Activated CD4-positive, CD25-positive, alpha-beta regulatory T cell treated with anti-CD3 and anti-CD28 coated beads, Interleukin-2, amount 50 U/mL, for 72 hours (primary cell): ENCODE results near the gene MYH6.

Experiments
- DNase-seq: peaks from one replicate; pipeline ENCODE4 v3.0.0; 2021

Gene MYH6

DNA sequence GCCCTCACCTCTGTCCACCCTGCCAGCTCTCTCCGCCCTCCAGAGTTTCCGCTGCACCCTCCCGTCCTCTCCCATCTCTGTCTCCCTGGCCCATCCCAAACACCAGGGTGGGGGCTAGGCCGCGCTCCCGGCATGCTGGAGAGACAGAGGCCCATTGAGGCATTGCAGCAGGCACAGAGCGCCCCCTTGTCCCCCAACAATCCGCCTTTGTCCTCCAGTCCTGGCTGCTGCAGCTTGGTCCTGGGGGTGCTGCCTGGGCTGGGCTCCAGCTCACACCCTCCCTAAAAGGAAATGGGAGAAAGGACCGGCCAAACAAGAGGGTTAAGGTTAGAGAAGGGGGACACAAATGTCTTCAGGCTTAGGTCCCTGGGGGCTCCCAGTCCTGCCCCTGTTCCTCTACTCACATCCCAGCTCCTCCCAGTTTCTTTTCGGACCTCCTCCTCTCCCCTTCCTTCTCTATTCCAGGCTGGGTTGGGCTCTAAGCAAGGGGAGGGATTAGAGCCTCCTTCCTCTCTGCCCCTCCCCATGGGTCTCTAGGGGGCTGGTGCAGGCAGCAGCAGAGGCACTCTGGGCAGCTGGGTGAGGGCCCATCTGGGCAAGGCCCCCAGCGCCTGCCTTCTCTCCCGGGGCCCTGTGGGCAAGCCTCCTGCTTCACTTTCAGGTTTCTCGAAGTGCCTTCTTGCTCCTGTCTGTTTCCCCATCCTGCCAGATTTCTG lies 31.4 kb downstream of the MYH6 start, which contains the start of gene CMTM5:
Gene CMTM5, plus strand, starts transcription at position 565 of the 716 bp plus-strand sequence. CDS start 206 bp downstream, outside the sequence.
- DNase-seq: no peak

DNA sequence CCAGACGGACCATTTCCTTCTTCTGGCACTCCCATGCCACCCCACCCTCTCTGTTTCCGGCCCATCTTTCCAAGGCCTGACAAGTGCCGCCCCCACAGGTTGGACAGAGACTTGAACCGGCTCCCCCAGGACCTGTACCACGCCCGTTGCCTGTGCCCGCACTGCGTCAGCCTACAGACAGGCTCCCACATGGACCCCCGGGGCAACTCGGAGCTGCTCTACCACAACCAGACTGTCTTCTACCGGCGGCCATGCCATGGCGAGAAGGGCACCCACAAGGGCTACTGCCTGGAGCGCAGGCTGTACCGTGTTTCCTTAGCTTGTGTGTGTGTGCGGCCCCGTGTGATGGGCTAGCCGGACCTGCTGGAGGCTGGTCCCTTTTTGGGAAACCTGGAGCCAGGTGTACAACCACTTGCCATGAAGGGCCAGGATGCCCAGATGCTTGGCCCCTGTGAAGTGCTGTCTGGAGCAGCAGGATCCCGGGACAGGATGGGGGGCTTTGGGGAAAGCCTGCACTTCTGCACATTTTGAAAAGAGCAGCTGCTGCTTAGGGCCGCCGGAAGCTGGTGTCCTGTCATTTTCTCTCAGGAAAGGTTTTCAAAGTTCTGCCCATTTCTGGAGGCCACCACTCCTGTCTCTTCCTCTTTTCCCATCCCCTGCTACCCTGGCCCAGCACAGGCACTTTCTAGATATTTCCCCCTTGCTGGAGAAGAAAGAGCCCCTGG lies 32.4 kb downstream of the MYH6 start:
- DNase-seq: no peak

DNA sequence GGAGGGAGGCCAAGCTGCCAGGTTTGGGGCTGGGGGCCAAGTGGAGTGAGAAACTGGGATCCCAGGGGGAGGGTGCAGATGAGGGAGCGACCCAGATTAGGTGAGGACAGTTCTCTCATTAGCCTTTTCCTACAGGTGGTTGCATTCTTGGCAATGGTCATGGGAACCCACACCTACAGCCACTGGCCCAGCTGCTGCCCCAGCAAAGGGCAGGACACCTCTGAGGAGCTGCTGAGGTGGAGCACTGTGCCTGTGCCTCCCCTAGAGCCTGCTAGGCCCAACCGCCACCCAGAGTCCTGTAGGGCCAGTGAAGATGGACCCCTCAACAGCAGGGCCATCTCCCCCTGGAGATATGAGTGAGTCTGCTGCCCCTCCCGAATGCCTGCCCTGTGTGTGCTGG lies 35.0 kb downstream of the MYH6 start:
- DNase-seq: no peak

DNA sequence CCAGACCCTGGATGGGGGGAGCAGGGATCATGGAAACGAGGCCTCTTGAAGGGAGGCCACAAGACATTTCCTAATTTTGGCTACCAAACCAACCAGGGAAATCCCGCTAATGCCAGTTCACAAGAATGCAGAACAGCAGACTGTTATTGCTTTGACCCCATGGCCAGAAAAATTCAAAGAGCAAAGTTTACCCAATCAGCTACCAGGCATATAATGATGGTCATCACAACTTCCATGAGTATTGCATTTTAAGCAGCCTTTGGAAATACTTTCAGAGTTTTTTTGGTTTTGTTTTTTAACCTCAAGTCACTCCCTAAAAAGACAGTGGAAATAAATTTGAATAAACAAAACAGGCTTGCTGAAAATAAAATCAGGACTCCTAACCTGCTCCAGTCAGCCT lies 35.6 kb downstream of the MYH6 start, which contains the start of gene IL25:
Gene IL25, plus strand, starts transcription at position 301 of the 400 bp plus-strand sequence.
- DNase-seq: no peak

DNA sequence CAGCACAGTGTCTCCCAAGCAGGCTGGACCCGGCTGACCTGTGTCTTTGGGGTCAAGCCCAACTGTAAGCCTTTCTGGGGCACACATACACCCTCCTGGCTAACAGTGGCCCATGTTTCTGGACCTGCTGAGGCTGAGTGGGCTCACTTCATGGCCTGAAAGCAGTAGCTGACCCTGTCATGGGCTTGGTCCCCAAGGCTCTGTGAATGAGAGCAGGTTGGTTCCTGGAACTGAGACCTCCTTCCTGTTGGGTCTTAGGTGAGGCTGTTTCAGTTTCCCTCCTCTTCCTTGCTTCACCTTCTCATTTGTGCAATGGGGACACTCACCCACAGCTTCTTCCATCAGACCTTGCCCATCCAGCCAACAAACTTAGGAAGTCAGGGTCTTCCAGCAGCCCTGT lies 36.2 kb downstream of the MYH6 start:
- no peak for DNase-seq

DNA sequence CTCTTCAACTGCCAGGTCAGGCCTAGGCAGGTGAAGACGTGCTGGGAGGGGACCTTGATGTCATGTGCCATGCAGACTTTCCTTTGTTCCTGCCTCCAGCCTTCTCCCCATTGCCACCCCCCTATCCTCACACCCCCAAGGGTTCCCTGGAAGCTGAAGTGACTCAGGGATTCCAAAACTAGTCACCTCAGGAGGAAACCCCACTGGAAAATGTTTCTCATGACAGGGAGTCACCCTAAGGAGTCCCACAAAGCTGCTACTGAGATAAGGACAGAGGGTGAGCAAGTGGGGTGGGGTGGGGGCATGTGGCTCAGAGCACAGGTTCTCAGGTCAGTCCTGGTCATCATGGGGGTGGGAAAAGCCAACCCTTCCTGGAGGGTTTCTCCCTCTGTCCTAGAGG lies 37.9 kb downstream of the MYH6 start:
- no peak for DNase-seq

DNA sequence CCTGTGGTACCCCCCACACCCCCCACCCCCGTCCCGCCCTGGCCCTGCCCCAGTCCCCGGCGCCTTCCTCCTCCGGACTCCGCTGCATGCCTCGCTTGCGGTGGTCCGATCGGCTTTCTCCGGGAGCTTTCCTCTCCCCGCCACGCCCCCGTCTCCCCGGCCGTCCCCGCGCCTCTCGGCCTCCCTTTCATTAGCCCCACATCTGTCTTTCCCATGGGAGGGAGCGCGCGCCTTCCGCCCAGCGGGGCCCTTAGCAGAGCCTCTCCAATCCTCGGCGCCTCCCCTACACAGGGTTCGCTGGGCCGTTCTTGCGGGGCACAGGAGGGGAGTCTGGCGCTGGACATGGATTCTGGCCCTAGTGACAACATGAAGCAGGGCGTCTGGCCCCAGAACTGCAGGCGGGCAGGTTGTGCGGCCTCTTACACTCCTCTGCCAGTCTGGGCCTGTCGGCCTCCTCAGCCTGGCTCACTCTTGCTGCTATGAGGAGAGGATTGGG lies 41.6 kb downstream of the MYH6 start:
- DNase-seq: no peak

DNA sequence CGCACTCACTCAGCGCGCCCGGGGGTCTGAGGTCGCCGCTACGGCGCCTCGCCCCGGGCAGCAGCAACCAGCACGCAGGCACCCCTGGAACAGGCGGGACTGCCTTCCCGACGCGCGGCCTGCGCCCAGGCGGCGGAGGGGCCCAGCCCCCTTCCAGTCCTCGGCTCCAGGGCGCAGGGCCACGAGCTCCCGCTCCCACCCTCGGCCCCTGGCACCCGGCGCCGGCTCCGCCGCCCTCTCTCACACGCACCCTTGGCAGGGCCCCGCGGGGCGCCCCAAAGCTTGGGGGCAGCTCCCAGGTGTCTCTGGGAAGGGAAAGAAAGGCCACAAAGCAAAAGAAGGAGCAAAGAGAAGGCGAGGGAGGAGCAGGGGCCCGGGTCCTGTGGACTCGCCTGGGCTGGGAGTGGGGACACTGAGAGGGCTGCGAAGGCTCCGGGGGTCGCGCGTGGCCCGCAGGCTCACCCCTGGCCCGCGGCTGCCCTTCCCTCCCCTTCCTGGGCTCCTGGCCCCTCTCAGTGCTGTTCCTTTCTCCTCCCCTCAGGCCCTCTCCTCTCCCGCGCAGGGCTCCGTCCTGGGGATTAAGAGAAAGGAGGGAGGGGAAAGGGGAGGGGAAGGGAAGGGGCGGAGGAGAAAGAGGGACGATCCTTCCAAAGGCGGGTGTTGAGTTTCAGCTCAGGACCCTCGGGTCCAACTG lies 42.2 kb downstream of the MYH6 start:
- DNase-seq: no peak

DNA sequence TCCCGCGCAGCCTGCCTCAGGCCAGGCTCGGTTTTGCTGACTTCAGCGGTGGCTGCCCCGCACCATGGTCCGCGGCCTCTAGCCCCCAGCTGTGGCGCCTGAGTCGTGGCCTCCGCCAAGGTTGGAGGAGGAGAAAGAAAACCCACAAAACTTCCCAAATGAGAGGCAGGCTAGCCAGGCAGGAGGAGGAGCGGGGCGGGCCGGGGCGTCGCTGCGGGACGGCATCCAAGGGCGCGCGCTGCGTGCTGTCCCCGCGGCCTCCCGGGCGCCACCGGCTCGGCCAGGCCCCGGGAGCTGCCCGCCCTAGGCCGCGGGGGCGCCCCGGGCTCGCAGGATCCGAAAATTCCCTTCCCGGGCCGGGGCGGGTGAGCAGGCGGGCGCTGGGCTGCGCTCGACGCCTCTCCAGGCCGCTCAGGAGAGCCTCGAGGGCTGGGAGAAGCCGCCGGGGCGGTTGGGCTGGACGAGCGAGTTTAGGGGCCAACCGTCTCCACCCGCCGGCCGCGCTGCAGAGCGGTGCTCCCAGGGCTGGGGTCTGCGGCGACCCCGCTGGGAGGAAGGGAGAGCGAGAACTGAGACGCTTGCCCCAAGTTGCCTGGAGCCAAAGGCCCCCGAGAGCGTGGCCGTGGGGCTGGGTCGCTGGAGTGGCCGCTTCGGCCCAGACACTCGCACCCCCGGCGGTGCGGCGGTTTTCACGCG lies 42.9 kb downstream of the MYH6 start, which contains the start of gene EFS:
Gene EFS, minus strand, starts transcription at position 137 of the 696 bp plus-strand sequence. CDS start 147 bp downstream, outside the sequence.
- DNase-seq: no peak

DNA sequence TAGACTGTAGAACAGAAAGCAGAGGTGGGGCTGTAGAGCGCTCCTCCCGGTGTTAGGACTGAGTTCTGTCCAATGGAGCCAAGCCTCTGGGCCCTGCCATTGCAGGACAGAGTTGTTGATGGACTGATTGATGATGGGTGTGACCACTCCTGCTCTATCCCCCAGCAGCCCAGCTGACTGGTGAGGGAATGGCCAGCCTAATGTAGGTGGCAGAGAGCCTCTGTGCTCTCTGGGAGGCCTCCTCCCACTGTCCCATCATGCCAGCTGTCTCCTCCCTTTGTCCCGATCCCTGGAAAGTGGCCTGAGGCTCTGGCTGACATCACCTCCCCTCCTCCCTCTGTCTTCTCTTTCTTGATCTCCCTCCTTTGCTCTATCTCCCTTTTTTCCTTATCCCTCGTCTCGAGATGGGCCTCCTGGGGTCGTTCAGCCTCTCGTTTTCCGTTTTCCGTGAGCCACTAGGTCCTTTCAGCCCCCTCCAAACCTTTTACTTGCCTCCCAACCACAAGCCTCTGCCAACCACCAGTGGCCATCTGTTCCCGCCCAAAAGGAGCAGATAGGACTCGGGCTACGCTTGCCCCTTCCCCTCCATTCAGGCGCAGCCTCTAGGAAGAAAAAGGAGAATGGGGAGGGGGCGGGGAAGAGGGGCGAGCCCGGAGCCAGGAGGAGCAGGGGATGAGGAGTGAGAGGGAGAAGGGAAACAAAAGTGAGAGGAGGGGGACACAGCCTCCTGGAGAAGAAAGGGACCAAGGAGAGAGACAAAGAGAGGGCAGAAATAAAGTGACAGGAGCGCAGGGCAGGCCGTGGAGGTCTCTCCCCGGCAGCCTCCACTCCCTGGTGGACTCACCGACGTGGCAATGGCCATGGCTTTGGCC lies 43.7 kb downstream of the MYH6 start:
- DNase-seq: no peak

DNA sequence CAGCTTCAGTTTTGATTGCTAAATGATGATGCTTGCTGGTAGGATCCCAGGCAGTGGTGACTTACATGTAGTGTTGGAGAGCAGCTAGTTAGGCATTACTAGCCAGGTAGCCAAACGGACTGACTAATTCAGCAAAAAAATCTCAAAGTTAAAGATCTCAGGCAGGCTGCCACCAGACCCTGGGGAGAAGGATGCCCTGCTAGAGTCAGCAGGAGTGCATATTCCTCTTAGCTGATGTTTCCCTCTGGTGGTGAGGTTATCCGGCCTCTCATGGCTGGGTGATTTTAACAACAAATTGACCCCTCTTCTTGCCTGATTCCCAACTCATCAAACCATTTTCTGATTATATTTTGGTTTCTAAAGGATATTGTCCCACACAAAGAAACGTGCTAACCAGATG lies 45.9 kb downstream of the MYH6 start:
- DNase-seq: no peak

DNA sequence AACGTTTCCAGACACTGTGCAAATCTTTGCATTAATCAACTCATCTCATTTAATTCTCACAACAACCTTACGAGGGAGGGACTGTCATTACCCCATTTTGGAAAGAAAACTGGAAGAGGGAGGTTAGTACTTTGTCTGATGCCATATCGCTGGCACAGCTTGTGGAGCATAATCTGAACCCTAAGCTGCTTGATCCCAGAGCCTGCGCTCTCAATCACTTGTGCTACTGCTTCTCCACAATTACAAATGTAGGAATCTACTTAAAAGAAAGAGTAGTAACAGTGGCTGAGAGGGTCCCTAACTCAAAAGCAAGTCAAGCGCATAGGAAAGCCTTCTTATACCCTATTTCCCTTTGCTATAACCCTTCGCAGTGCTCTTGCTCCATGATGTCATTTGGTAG lies 46.3 kb downstream of the MYH6 start:
- no peak for DNase-seq

DNA sequence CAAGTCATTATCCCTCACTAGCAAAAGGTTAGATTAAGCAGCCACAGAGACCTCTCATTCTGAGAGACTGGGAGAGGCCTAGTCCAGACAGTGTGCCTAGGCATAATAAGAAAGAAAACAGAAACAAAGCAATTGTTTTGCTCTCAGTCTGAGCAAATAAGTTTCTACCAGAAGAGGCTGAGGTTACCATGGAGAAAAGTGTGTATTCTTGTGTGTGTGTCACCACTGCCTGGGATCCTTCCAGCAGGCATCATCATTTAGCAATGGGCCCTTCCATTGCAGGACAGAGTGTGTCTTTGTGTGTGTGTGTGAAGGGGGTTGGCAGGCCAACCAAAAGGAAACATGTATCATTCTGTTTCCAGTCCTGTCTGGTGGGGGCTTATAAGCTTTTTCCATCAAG lies 46.8 kb downstream of the MYH6 start:
- DNase-seq: no peak

DNA sequence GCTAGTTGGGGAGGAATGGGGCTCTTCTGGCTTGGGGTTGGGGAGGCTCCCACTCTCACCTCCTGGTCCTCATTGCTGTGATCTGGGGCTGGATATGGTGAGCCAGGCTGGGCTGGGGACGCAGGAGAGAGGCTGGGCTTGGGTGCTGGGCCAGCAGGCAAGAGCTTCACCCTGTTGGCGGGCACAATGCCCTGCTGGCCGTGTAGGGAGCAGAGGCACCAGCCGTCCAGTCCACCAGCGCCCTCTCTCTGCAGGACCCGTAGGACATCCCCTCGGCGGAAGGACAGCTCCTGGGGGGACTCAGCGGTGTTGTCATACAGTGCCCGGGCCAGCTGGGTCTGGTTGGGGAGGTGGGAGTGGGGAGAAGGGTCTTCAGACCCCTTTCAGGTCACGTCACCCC lies 47.6 kb downstream of the MYH6 start:
- DNase-seq: no peak

DNA sequence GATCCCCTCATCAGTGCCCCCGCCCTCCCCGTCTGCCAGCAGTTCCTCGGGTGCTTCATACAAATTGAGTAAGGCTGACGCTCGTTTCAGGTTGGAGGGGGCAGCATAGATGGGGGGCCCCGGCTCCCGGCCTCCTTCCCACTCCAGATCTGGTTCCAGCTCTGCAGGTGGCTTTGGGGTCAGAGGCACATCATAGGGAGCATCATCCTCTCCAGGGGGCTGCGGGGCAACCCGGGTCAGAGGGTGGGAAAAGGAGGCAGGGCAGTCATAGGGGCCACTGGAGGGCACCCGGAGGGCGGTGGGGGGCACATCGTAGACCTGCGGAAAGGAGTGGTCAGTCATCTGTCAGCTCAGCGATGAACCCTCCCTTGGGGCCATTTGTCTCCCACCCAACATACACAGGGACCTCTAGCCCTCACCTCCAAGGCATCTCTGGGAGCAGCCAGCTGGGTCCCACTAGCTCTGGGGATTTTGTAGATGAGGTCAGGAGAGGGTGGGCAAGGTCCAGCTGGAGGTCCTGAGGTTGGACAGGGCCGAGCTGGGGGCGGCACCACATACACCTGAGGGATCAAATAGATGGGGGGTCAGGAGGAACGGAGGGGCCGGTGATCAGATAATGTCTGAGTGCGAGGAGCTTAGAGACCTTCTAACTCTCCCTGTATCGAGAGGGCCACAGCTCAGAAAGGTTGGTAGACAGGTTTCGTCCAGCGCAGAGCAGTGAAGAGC lies 48.2 kb downstream of the MYH6 start:
- DNase-seq: no peak

DNA sequence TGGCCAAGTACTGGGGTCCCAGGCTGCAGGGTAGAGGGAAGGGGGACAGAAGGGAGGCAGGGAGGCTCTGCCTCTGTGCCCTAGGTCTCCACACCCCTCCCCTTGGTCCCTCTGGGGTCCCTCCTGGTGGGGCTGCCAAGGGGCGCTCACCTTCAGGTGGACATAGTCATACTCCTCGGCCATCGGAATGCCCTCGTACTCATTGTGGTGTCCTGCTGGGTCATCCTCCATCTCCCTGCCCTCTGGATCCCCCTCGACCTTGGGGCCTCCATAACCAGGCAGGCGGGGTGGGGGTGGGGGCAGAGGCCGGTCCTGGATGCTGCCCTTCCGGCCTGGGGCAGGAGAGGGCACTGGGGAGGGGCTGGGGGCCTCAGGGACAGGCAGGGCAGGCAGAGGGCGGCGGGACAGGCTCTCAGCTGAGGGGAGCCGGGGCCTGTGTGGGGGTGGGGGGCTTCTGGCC lies 48.9 kb downstream of the MYH6 start:
- no peak for DNase-seq

DNA sequence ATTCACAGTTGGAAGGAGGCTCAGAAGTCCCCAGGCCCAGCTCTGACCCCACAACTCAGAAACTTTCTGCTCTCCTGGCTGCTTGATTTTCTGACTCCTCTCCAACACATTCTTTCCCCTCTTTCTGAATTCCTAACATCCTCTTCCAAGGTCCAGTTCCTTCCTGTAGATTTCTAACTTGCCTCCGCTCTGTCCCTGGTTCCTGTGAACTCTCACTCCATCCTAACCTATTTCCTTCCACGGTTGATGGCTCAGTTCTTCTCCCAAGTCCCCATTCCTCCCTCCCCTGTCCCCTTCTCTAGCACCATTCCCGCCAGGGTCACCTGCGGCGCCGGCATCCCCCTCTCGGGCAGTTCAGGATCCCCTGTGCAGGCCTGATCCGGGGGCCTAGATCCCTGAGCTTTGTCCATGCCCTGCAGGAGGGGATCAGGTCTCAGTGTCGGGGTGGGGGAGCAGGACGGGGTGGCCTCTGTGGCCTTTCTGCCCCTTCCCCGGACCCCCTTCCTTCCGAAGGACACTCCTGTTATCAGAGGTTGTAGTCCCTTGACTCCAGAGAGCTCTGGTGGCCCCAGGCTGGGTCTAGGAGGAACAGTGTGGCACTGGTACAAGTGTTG lies 49.4 kb downstream of the MYH6 start:
- DNase-seq: no peak

DNA sequence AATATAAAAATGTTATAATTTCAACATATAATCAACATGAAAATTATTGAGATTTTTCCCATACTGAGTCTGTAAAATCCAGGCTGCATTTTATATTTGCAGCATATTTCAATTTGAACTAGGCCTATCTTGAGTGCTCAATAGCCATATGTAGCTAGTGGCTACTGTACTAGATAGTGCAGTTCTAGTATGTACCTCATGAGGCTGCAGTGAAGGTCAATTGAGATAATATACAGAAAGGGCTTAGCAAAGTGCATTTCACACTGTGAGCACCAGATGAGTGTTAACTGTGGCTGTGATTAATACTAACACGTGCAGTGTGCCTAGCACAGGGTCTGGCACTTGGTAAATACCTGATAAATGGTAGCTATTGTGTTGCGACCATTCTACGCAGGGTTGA lies 50.0 kb downstream of the MYH6 start:
- DNase-seq: no peak

DNA sequence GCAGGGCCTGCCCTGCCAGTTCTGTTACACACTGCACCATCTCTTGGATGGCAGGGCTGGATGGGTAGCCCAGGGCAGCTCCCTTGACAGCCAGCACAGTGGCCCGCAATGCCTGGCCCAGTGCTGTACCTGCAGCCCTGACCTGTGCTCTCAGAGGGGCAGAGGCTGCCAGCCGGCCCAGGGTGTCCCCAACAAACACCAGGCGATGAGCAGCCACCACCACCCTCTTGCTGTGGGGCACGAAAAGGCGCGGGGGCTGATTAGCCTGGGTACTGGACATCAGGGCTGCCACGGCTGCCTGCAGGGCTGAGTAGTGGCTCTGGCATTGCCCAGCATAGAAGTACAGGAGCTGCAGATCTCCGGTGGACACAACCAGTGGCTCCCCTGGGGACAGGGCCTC lies 50.8 kb downstream of the MYH6 start:
- no peak for DNase-seq

DNA sequence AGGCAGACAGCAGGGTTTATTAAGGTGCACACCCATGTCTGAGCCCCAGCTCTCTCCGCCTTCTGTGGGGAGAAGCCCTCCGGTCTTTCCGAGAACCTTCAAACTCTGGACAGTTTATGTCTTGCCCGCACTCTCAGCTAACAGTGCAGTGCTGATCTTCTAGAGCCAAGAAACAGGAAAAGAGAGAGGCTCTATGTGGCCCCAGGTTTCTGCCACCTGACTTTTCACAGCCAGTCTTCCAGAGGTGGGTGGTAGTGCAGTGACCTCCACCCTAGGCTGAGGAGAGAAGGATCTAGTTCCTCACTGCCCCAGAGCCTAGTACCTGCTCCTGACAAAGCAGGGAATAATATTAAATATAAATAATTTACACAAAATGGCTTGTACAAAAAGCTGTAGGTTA lies 51.4 kb downstream of the MYH6 start:
- DNase-seq: no peak
